GM19240 (cell line): ENCODE measurements around the gene RAB24.
"Not testable (repeated sequence)": the region's sequence is repeated elsewhere in the genome, so short reads cannot be mapped to it uniquely, and the experiment has no call there.

ENCODE experiments used
- DNase-seq: peaks from one replicate; pipeline ENCODE4 v3.0.0; 2011; ENCODE audit warnings: low spot score; ENCODE audit not compliant: insufficient read length

Gene RAB24

DNA sequence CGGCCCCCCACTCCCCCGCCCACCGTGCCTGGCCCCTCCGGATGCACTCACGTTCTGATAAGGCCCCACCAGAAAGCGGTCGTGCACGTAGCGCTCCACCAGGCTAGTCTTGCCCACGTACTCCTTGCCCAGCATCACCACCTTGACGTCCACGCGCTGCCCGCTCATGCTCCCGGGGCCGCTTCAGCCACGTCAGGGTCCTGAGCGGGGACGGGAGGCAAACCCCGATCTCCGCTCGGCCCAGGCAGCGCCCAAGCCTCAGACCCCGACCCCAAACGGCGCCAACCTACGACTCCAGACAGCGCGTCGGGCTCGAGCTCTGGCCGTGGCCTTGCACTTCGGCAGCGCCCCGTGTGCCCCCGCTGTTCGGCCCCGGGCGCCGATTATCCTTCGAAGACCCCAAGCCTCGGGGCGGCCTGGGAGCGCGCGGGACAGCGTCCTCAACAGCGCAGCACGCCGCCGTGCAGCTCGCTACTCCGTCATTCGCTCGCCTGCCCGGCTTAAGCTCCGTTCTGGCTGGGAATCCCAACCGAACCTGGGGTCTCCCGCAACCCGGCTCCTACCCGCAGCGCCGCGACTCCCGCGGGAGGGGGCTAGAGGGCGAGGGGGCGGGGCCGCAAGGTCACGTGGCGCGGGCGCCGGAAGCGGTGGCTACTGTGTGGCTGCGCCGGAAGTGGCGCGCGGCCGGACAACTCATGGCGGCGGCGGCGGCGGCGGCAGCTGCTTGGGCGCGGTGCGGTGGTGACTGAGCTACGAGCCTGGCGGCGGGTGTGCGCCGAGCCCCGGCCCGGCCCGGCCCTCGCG is at the start of gene RAB24, which contains the start of gene PRELID1:
Gene RAB24 (minus strand): TSS at position 599 of the 804 bp plus-strand sequence. CDS start 431 bp downstream, at position 168.
Gene PRELID1 (plus strand): TSS at position 679 of the 804 bp plus-strand sequence. CDS start 187 bp downstream, outside the sequence.
- DNase-seq = peak; percentile 79

DNA sequence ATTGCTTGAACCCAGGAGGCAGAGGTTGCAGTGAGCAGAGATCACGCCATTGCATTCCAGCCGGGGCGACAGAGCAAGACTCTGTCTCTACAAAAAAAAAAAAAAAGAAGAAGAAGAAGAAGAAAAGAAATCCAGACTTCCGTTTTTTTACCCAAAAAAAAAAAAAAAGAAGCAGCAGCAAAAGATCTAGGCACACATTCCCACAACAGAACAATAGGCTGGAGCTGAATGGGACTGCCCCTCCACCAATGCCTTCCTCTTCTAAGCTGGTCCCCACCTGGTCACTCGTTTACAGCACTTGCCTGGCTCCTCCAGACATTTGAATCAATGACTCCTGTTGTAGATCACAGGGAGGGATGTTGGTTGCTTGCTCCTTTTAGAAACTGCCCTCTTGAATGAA is 49.6 kb upstream of the RAB24 start:
- DNase-seq = no peak

DNA sequence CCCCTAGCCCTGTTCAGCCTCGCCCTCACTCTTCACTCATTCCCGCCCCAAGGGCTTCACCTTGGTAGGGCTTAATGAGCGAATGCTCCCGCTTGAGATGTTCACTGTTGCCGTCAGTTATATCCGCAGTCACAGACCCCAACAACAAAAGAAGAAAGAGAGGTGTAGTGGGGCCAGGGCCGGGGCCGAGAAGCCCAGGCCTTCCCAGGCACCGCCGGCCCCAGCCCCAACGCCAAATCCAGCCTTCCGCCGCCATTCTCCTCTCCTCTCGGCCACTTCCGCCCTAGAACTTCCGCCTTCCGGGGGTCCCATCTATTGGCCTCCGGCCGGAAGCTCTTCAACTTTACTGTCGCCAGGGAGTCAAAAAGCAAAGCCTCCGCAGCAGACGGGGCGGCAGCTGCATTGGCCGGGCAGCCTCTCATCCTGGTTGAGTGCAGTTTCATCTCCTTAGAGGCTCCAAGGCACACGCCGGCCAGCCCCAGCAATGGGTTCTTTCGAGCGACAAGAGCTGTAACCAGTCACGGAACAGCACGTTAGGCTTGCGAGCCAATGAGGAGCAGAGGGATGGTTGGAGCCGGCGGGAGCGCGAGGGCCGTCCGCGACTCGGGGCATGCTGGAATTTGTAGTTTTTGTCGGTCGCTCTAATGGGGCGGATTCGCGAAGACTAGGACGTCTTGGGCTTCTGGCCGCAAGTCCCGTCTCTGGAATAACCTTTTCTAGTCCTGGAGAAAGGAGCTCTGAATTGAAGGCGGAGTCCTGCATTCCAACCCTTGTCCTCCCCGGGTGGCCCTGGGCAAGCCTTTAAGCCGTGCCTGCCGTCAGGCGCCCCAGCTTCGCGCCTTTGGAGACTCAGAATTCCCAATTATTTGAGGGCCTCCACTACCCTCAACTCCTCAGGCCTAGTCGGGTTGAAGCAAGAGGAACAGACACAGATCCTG is 48.1 kb upstream of the RAB24 start, which contains the start of gene LMAN2:
Gene LMAN2 (minus strand): TSS at position 277 of the 938 bp plus-strand sequence. CDS start 21 bp downstream, at position 256.
- peak; percentile 90 for DNase-seq

DNA sequence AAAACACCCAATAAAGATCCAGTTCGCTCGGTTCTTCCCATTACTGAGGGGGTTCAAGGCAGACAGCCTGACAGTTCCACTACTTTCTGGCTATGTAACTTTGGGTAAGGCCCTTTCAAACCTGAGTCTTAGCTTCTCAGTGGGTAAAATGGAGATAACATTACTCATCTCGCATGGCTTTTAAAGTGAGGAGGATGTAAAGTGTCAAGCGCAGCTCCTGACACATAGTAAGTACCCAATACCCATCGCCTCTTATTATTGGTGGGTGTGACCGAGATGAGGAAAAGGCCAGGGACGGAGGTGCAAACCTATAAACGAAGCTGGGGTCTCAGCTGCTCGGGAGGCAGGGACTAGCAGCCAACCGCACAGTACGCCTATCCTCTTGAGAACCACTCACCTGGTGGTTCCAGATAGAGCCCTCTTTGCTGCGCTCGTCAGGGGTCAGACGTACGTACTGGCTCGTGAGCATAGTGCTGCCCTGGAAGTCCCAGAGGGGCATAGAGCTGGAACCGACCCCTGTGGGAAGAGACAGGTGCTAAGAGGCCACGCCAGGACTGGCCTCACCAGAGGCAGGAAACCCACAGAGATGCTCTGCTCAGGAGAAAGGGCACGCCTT is 47.4 kb upstream of the RAB24 start:
- no peak for DNase-seq

DNA sequence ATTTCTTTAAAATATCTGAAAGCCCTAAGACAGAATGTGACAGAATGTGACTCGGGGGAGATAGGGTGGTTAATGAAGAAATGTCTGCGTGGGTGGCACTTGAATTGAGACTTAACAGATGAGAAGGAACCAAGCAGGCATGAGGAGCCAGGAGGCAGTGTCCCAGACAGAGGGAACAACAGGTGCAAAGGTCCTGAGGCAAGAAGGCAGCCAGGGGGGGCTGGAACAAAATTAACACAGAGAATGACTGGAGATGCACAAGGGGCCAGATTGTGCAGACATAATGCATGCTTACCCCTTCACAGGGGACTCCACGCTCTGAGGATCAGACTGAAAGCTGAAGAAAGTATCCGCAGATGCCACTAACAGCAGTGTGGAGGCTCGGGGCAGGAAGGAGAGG is 46.2 kb upstream of the RAB24 start:
- no peak for DNase-seq

DNA sequence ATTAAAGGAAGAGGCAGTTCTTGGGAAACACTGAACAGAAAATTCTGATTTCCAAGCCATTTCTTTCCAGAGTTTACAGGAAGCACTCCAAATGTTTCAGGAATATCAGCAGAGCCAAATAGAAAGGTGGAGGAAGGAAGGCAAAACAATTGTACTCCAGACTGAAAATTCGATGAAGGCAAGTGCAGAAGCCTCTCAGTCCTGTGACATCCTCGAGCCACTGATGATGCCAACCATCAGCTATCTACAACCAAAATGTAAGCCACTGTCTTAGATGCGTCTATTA is 45.8 kb upstream of the RAB24 start:
- DNase-seq = no peak

DNA sequence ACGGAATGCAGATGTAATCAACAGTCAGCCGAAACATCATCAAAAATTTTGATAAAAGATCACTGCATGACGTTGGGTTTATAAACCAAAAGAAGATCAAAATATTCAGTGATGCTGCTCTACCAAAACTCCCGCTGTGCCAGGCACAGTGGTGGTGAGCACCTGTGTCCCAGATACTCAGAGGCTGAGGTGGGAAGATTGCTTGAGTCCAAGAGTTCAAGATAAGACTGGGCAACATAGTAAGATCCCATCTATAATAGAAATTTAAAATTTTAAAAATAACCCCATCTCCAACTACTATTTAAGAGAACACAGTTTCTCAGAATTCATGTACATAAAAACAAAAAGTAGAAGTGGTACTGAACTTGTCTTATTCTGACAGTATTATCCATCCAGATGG is 44.2 kb upstream of the RAB24 start:
- DNase-seq = no peak

DNA sequence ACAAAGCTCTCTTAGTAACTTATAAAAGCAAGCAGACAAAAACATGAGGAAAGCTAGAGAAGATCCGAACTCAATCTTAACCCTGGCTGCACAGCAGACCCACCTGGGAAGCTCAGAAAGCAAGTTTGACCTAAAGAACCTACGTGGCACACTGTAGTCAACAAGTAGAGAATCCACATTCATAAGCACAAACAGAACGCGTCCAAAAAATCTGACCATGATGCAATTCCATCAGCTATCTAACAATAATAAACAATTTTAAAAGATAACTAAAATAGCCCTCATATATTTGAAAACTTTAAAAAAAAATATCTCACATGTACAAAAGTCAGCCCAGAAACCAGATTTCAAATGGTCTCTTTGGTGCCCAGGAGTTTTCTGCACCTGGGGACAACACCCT is 43.3 kb upstream of the RAB24 start:
- no peak for DNase-seq

DNA sequence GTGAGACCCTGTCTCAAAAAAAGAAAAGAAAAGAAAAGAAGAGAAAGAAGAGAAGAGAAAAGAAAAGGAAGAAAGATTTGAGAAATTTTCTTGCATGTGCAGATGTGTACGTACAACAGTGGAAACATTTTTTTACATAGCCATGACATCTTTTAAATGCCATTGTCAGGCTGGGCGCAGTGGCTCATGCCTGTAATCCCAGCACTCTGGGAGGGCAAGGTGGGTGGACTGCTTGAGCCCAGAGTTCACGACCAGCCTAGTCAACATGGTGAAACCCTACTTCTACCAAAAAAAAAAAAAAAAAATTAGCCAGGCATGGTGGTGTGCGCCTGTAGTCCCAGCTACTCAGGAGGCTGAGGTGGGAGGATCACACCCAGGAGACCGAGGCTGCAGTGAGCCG is 41.4 kb upstream of the RAB24 start:
- DNase-seq = no peak

DNA sequence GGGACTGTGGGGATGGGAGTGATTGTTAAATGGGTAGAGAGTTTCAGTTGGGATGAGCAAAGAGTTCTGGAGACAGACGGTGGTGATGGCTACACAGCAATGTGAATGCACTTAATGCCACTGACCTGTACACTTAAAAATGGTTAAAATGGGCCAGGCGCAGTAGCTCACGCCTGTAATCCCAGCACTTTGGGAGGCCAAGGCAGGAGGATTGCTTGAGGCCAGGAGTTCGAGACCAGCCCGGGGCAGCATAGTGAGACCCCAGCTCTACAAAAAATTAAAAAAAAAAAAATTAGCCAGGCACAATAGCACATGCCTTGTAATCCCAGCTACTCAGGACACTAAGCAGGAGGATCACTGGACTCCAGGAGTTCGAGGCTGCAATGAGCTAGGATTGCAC is 40.3 kb upstream of the RAB24 start:
- no peak for DNase-seq

DNA sequence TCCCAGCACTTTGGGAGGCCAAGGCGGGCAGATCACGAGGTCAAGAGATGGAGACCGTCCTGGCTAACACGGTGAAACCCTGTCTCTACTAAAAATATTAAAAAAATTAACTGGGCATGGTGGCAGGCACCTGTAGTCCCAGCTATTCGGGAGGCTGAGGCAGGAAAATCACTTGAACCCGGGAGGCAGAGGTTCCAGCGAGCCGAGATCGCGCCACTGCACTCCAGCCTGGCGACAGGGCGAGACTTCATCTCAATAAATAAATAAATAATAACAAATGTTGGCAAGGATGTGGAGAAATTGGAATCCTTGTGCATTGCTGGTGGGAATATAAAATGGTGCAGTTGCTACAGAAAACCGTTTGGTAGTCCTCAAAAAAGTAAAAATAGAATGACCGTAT is 39.5 kb upstream of the RAB24 start:
- DNase-seq = not testable (repeated sequence)

DNA sequence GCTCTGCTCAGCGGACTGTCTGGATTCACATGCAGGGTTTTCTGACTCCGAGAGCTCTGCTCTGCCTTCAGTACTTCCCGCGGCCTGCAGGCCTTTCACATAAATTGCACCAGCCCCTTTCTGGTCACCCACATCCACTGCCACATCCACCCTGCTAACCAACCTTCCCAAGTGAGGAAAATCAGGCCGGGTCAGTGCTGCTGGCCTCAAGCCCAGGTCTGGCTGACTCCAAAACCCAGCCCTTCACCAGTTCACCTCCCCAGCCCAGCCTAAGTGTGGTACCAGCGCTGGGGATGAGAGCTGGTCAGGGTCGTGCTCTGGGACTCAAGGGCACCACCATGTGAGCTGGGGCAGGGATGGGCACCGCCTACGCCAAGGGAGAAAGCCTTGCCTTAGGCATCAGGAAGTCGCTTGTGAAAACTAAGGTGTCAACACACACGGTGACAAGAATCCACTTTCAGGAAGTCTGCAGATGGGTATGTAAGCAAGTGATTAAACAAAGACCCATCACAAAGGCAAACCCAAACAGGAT is 35.7 kb upstream of the RAB24 start:
- DNase-seq = no peak

DNA sequence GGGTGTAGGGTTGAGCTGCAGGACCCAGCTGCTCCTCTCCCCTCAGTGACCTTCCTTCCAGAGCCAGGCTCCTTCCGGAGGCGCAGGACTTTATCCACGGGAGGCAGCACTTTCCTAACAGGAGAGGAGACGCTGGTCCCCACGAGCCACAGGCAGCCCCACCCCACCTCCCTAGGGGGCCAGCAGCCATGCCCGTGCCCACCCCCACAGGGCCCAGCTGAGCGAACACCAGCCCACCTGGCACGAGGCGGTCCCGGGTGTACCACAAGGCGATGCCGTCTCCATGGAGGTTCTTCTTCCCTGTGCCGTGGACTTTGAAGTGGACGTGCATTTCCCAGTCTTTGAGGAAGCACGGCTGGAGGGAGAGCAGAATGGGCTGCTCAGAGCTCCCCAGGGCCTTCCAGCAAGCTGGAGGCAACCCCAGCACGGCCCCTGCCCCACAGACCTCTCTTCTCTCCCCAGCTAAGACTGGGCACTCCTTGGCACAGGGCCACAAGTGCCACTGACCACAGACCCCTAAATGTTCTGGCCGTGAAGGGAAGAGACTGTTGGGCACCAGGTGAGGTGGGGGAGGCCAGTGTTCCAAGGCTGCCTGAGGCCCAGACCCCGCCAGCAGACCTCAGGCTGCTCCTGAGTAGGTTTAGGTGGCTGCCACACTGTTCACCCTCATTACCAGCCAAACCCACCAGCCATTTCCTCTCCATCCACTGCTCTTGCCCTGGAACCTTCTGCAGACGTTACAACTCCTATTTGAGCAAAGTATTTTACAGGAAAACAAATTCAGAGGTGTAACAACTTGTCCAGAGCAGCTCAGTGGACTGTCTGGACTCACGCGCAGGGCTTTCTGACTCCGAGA is 35.0 kb upstream of the RAB24 start:
- no peak for DNase-seq

DNA sequence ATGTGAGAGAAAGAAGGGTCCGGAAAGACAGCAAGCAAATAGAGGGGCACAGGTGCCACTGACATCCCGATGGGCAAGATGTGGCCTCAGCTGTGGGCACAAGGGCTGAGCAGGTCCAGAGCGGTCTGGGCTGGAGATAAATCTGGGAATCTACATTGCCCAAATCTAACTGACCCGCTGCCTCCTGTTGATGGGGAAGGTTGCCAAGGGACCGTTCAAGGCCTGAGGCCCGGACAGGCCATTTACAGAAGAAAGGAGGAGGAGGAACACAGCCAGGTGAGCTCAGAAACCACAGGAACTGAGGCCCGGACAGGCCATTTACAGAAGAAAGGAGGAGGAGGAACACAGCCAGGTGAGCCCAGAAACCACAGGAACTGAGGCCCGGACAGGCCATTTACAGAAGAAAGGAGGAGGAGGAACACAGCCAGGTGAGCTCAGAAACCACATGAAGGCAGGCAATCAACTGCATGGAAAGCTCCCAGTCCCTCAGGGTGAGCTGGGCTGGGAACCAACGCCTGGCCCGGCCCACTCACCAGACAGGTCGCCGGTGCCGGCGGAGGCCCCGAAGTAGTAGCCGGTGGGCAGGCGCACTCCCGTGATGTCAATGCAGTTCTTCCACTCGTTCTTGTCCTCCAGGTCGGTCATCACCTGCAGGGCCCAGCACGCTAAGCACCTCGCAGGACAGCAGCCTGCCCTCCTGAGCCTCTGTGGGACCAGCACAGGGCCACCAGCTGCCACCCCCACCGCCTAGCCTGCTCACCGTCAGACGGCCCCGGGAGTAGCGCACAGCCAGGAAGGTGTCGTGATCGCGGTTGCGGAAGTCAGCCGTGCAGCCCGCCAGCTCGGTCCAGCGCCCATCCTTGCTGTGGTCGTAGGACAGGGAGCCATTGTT is 33.3 kb upstream of the RAB24 start:
- DNase-seq = no peak

DNA sequence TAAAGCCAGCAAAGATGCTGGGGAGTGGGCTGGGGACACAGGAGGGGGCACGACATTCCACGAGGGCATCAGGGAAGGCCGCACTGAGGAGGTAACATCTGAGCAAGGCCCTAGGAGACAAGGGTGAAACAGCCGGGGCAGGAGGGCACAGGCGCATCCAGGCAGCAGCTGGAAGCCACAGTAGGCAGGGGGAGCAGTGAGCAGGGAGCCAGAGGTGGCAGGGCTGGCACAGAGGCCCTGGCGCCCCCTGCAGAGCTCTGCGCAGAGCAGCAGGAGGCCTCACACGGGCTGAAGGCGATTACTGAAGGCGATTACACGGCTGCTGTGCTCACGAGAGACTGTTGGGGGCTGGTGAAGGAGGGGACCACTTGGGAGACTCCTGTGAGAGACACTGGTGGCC is 32.6 kb upstream of the RAB24 start:
- DNase-seq = no peak

DNA sequence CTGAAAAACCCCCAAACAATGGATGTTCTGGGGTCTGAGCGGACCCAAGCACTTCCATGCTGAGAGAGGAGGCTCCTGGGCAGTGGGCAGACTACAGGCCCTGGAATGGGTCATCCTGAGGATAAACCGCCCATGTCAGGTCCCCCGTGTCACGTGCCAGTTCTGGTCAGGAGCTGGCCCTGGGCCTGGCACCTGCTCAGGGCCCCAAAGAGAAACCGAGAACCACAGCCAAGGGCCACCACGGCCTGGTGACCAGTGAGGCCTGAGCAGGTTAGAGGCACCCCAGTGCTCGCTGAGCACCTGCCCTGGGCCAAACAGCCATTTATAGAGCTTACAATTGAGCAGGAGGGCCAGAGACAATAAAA is 32.2 kb upstream of the RAB24 start:
- no peak for DNase-seq

DNA sequence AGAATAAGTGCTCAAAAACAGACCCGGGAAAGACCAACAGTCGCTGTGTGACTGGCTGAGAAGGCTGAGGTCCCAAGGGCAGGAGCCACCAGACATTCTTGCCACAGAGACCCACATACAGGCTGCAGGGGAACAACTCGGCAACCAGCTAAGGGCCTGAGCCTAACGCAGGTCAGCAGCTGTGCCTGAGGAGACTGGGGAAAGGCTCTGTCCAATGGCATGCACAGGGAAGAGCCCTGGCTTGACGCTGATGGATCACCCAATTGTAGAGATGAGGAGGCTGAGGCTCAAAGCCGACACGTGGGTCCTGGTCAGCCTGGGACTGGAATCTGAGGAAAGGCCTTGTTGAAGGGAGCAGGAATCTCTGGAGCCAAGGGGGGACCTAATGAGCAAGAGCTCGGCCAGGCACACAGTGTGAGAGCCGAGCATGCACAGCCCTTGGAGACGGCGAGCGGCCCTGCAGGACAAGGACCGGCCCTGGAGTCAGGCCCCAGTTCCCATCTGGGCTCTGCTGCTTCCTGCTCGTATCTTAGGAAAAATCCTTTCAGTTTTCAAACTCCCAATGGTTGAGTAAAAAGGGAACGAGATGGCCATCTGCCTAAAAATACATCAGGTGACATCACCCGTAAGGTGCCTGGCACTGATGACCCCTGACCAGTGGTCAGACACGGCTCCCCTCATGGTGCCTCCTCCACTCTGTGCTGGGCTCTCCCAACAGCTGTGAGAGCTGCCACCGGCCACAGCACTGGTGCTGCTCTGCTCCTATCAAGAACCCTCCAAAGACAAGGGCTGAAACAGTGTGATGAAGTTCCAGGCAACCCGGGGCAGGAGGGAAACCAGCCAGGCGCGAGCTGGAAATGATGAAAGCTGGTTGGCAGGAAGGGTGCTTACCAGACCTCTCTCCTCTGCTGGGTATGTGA is 31.5 kb upstream of the RAB24 start:
- no peak for DNase-seq

DNA sequence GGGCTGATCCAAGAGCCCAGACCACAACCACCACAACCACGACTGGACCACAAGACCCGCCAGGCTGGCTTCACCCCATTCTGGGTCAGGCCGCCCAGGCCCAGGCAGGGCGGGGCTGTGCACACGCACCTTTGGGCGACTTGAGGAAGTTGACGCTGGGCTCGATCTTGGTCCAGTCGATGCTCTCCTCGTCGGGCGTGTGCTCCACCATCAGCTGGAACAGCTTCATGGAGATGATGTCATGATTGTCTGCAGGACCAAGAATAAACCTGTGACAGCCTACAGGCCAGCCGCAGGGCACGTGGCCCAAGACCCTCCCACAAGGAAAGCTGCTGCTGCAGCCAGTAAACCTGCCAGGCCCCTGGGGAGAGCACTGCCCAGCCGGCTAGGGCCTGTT is 30.6 kb upstream of the RAB24 start:
- no peak for DNase-seq
